Measurements from ENCODE around the gene HSPH1. TPM values are rescaled to one million over a fixed set of nuclear protein-coding genes. Genes with fewer than 3 reads are reported as not detected.

HSPH1 gene
- total RNA-seq, 1 experiment from 2014 or later, result 116 TPM

GRCh38 chr13:31119526-31119925 is 42.2 kb downstream of the HSPH1 start:
- no peaks in the 10 kb centered on the region for H3K9me3 ChIP-seq (ENCODE audit: control insufficient read depth in 1 of 2, insufficient read depth in 1 of 2, low read depth in 1 of 2, low read length in 2 of 2)
- no peak overlapping the region for H3K4me2 ChIP-seq (ENCODE audit: low read length)
- no TSS peak for BruUV-seq (replicated peaks)
- ChIA-PET RAD21 (ENCODE audit: low non-redundant PET in 1 of 2, low total read pairs in 2 of 2, uncharacterized antibody in 2 of 2, unreplicated experiment in 2 of 2) (no interaction called here), CTCF (no interaction called here), POLR2A (no interaction called here)
- TF ChIP-seq SIN3A (IDR thresholded peaks at IDR 0.05; ENCODE audit: low read depth), result no peak
- no peak for TF ChIP-seq ATF3 (IDR thresholded peaks at IDR 0.05)
- no peak for TF ChIP-seq REST (IDR thresholded peaks at IDR 0.05; ENCODE audit: low read depth)
- TF ChIP-seq ZNF274 (IDR thresholded peaks at IDR 0.05; ENCODE audit: low read depth, low read length), result no peak
- intact Hi-C loops (cut with micrococcal nuclease), result no loop called here
- no peak overlapping the region for H2AFZ ChIP-seq (ENCODE audit: low read depth, low read length, poor library complexity, severe bottlenecking)
- H3K27ac ChIP-seq (ENCODE audit: low read depth, low read length), result no peak overlapping the region
- ATAC-seq (no peak), DNase-seq (ENCODE audit: low read depth, low spot score) (no peak)
- H3K79me2 ChIP-seq (ENCODE audit: insufficient read depth, low read length), result no peaks in the 10 kb centered on the region
- H3K36me3 ChIP-seq (ENCODE audit: control insufficient read depth in 1 of 2, insufficient read depth in 2 of 2, low read length in 2 of 2), result no peaks in the 10 kb centered on the region
- no peaks in the 10 kb centered on the region for H4K20me1 ChIP-seq (ENCODE audit: insufficient read depth)
- no peaks in the 10 kb centered on the region for H3K9me2 ChIP-seq (ENCODE audit: insufficient read depth)
- no peak overlapping the region for H3K4me3 ChIP-seq (replicated peaks in 1 of 2; ENCODE audit: low read depth in 1 of 2, low read length in 2 of 2)
- H3K9ac ChIP-seq (ENCODE audit: low read length), result no peak overlapping the region
- no peaks in the 10 kb centered on the region for H3K4me1 ChIP-seq (ENCODE audit: control insufficient read depth in 1 of 2, insufficient read depth in 2 of 2, low read length in 2 of 2)
- peaks cover 70% of the 10 kb centered on the region for H3K27me3 ChIP-seq (ENCODE audit: insufficient read depth, low read length)

DNA sequence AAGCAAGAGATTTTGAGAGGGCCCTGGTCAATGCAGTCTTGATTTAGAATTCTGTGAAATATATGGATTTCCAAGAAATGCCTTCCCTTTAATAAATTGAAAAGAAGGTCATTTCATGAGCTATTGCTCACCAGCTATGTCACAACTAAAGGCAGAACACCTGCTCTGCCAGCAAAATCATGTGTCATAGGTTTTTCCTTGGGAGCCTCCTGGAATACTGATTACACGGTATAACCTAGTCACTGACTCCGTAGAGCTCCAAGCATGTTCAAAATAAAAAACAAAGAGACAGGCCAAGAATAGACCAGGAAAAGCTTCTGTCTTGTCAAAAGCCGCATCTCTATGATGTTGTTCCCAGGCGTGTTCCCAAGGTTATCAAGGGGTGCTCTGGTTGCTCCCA is 45.5 kb downstream of the HSPH1 start:
- ATAC-seq (no peak), DNase-seq (ENCODE audit: low read depth, low spot score) (no peak)
- Histone ChIP-seq H3K36me3 (ENCODE audit: control insufficient read depth in 1 of 2, insufficient read depth in 2 of 2, low read length in 2 of 2) (no peaks in the 10 kb centered on the region), H3K9ac (ENCODE audit: low read length) (no peak overlapping the region), H4K20me1 (ENCODE audit: insufficient read depth) (no peaks in the 10 kb centered on the region), H3K79me2 (ENCODE audit: insufficient read depth, low read length) (no peaks in the 10 kb centered on the region), H3K4me2 (ENCODE audit: low read length) (no peak overlapping the region), H3K27ac (ENCODE audit: low read depth, low read length) (no peak overlapping the region), H3K9me3 (ENCODE audit: control insufficient read depth in 1 of 2, insufficient read depth in 1 of 2, low read depth in 1 of 2, low read length in 2 of 2) (no peaks in the 10 kb centered on the region), H2AFZ (ENCODE audit: low read depth, low read length, poor library complexity, severe bottlenecking) (no peak overlapping the region), H3K27me3 (ENCODE audit: insufficient read depth, low read length) (peaks cover 63% of the 10 kb centered on the region), H3K9me2 (ENCODE audit: insufficient read depth) (no peaks in the 10 kb centered on the region), H3K4me1 (ENCODE audit: control insufficient read depth in 1 of 2, insufficient read depth in 2 of 2, low read length in 2 of 2) (no peaks in the 10 kb centered on the region), H3K4me3 (replicated peaks in 1 of 2; ENCODE audit: low read depth in 1 of 2, low read length in 2 of 2) (no peak overlapping the region)
- TF ChIP-seq CBX3 (IDR thresholded peaks at IDR 0.05; ENCODE audit: low read depth), result no peak
- TF ChIP-seq POLR2AphosphoS5 (IDR thresholded peaks at IDR 0.05; ENCODE audit: low read depth, low read length), result no peak
- no peak for TF ChIP-seq EZH2 (IDR thresholded peaks at IDR 0.05)
- TF ChIP-seq CEBPB (IDR thresholded peaks at IDR 0.05; ENCODE audit: low read depth), result no peak
- TF ChIP-seq ELF1 (IDR thresholded peaks at IDR 0.05; ENCODE audit: borderline replicate concordance, low read depth), result no peak
- TF ChIP-seq JUND (IDR thresholded peaks at IDR 0.05), result no peak
- no peak for TF ChIP-seq YY1 (IDR thresholded peaks at IDR 0.05; ENCODE audit: extremely low read depth, insufficient replicate concordance, low read depth, low read length)
- intact Hi-C loops (cut with micrococcal nuclease), result no loop called here
- no TSS peak for BruUV-seq (replicated peaks)
- POLR2A ChIA-PET, result no interaction called here
- RAD21 ChIA-PET (ENCODE audit: low non-redundant PET in 1 of 2, low total read pairs in 2 of 2, uncharacterized antibody in 2 of 2, unreplicated experiment in 2 of 2), result no interaction called here
- CTCF ChIA-PET, result no interaction called here
